Measurements from ENCODE around the gene SF3B6. TPM values are rescaled to one million over a fixed set of nuclear protein-coding genes. Genes with fewer than 3 reads are reported as not detected.
"Not testable (repeated sequence)": the region's sequence is repeated elsewhere in the genome, so short reads cannot be mapped to it uniquely, and the experiment has no call there.

SF3B6 gene
- total RNA-seq, 1 donor from 2014 or later: 93.9 TPM

DNA sequence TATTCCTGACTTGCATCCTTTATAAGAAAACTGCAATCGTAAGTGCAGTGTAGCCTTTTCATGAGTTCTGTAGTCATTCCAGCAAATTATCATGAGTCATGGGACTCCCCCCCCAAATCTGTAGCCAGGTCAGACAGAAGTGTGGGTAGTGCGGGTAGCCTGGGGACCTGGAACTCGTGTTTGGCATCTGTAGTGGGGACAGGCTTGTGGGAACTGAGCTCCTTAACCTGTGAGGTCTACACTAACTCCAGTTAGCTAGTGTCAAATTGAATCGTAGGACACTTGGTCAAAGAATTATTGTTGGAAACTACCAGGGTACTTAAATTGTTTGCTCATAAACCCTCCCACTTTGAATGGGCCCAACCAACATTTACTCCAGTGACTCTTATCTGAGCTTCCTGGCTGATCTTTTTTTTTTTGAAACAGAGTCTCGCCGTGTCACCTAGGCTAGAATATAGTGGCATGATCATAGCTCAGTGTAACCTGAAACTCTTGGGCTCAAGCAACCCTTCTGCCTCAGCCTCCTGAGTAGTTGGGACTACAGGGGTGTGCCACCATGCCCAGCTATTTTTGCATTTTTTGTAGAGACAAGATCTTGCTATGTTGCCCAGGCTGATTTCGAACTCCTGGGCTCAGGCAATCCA lies 34.7 kb upstream of the SF3B6 start:
- Mint-ChIP-seq H3K36me3 (peaks cover 43% of the 10 kb centered on the region), H3K9me3 (peaks cover 53% of the 10 kb centered on the region), H3K4me3 (no peak overlapping the region), H3K27me3 (ENCODE audit: low read depth) (no peaks in the 10 kb centered on the region), H3K27ac (no peak overlapping the region), H3K4me1 (peaks cover 6% of the 10 kb centered on the region)
- DNase-seq (ENCODE audit: low spot score in 2 of 2, unreplicated experiment in 2 of 2): no peak
- TF ChIP-seq, protein P1, sequence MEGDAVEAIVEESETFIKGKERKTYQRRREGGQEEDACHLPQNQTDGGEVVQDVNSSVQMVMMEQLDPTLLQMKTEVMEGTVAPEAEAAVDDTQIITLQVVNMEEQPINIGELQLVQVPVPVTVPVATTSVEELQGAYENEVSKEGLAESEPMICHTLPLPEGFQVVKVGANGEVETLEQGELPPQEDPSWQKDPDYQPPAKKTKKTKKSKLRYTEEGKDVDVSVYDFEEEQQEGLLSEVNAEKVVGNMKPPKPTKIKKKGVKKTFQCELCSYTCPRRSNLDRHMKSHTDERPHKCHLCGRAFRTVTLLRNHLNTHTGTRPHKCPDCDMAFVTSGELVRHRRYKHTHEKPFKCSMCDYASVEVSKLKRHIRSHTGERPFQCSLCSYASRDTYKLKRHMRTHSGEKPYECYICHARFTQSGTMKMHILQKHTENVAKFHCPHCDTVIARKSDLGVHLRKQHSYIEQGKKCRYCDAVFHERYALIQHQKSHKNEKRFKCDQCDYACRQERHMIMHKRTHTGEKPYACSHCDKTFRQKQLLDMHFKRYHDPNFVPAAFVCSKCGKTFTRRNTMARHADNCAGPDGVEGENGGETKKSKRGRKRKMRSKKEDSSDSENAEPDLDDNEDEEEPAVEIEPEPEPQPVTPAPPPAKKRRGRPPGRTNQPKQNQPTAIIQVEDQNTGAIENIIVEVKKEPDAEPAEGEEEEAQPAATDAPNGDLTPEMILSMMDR (IDR thresholded peaks at IDR 0.05; ENCODE audit: unreplicated experiment): no peak

DNA sequence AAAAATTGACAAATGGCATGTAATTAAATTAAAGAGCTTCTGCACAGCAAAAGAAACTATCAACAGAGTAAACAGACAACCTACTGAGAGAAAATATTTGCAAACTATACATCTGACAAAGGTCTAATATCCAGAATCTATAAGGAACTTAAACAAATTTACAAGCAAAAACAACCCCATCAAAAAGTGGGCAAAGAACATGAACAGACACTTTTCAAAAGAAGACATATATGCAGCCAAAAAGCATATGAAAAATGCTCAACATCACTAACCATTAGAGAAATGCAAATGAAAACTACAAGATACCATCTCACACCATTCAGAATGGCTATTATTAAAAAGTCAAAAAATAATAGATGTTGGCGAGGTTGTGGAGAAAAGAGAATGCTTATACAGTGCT lies 33.3 kb upstream of the SF3B6 start:
- Mint-ChIP-seq H3K9me3 (peaks cover 52% of the 10 kb centered on the region), H3K36me3 (peaks cover 40% of the 10 kb centered on the region)
- DNase-seq (ENCODE audit: low spot score in 2 of 2, unreplicated experiment in 2 of 2); H3K27me3 Mint-ChIP-seq (ENCODE audit: low read depth); H3K4me1 Mint-ChIP-seq; H3K4me3 Mint-ChIP-seq; H3K27ac Mint-ChIP-seq: not testable (repeated sequence)

DNA sequence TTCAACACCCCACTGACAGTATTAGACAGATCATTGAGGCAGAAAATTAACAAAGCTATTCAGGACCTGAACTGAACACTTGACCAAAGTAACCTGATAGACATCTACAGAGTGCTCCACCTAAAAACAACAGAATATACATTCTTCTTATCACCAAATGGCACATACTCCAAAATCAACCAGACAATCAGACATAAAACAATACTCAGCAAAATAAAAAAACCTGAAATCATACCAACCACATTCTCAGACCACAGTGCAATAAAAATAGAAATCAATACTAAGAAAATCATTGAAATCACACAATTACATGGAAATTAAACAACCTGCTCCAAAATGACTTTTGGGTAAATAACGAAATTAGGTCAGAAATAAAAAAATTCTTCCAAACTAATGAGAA lies 31.2 kb upstream of the SF3B6 start:
- H3K4me1 Mint-ChIP-seq: peaks cover 6% of the 10 kb centered on the region
- DNase-seq (ENCODE audit: low spot score in 2 of 2, unreplicated experiment in 2 of 2): no peak
- H3K27me3 Mint-ChIP-seq (ENCODE audit: low read depth): no peaks in the 10 kb centered on the region
- TF ChIP-seq, protein P1 (IDR thresholded peaks at IDR 0.05; ENCODE audit: unreplicated experiment): no peak
- no peak overlapping the region for H3K27ac Mint-ChIP-seq
- H3K36me3 Mint-ChIP-seq: peaks cover 40% of the 10 kb centered on the region
- H3K9me3 Mint-ChIP-seq: peaks cover 44% of the 10 kb centered on the region
- H3K4me3 Mint-ChIP-seq: no peak overlapping the region

DNA sequence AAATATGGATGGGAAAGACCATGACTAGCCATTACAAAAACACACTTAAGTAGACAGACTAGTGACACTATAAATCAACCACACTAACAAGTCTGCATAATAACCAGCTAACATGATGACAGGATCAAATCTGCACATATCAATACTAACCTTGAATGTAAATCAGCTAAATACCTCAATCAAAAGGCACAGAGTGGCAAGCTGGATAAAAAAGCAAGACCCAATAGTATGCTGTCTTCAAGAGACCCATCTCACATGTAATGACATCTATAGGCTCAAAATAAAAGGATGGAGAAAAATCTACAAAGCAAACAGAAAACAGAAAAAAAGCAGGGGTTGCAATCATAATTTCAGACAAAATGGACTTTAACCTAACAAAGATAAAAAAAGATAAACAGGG lies 30.7 kb upstream of the SF3B6 start:
- no peaks in the 10 kb centered on the region for H3K27me3 Mint-ChIP-seq (ENCODE audit: low read depth)
- H3K4me1 Mint-ChIP-seq: peaks cover 6% of the 10 kb centered on the region
- H3K36me3 Mint-ChIP-seq: peaks cover 41% of the 10 kb centered on the region
- H3K27ac Mint-ChIP-seq: no peak overlapping the region
- H3K4me3 Mint-ChIP-seq: no peak overlapping the region
- TF ChIP-seq, protein P1 (IDR thresholded peaks at IDR 0.05; ENCODE audit: unreplicated experiment): no peak
- DNase-seq (ENCODE audit: low spot score in 2 of 2, unreplicated experiment in 2 of 2): no peak
- H3K9me3 Mint-ChIP-seq: peaks cover 44% of the 10 kb centered on the region

DNA sequence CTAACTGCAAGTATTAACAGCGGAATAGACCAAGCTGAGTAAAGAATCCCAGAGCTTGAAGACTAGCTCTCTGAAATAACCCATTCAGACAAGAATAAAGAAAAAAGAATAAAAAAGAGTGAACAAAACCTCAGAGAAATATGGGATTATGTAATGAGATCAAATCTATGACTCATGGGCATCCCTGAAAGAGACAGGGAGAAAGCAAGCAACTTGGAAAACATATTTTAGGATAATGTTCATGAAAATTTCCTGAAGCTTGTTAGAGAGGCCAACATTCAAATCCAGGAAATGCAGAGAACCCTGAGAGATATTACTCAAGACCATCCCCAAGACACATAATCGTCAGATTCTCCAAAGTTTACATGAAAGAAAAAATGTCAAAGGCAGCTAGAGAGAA lies 29.7 kb upstream of the SF3B6 start:
- H3K27me3 Mint-ChIP-seq (ENCODE audit: low read depth): no peaks in the 10 kb centered on the region
- H3K9me3 Mint-ChIP-seq: peaks cover 44% of the 10 kb centered on the region
- no peak overlapping the region for H3K4me3 Mint-ChIP-seq
- H3K27ac Mint-ChIP-seq: no peak overlapping the region
- H3K4me1 Mint-ChIP-seq: no peaks in the 10 kb centered on the region
- H3K36me3 Mint-ChIP-seq: peaks cover 43% of the 10 kb centered on the region
- no peak for DNase-seq (ENCODE audit: low spot score in 2 of 2, unreplicated experiment in 2 of 2)
- TF ChIP-seq, protein P1 (IDR thresholded peaks at IDR 0.05; ENCODE audit: unreplicated experiment): no peak

DNA sequence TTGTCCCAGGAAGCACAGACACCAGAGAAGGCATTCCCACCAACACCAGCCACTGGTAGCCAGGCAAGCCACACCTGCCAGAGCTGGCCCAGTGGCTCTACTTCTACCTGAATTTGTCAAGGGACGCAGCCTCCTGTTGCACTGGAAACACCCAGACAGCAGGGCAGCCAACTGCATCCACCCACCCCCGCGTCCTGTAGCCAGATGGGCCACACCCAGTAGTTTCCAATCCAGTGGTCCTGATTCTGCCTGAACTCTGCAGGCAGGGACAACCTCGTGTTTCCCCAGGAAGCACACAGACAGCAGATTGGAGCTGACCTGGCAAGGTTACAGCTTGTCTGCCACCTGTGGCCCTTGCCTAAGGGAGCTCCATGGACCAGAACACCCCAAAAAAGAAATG lies 28.8 kb upstream of the SF3B6 start:
- Mint-ChIP-seq H3K27ac (no peak overlapping the region), H3K4me3 (no peak overlapping the region), H3K36me3 (peaks cover 45% of the 10 kb centered on the region), H3K9me3 (peaks cover 47% of the 10 kb centered on the region), H3K27me3 (ENCODE audit: low read depth) (no peaks in the 10 kb centered on the region), H3K4me1 (no peaks in the 10 kb centered on the region)
- DNase-seq (ENCODE audit: low spot score in 2 of 2, unreplicated experiment in 2 of 2): no peak
- TF ChIP-seq, protein P1 (IDR thresholded peaks at IDR 0.05; ENCODE audit: unreplicated experiment): no peak

Data from mesothelial cell of epicardium (in vitro differentiated cells).